Uterus (tissue), 4 donors: ENCODE data around the gene MYH16. TPM values are rescaled to one million over a fixed set of nuclear protein-coding genes. Genes with fewer than 3 reads are reported as not detected.

Experiments
- DNase-seq, 2 donors: peaks; one replicate each; pipeline ENCODE4 v3.0.0-alpha.2; 2019 to 2020
- H3K27ac ChIP-seq, 2 donors: fragments of 200-600 bp; sonication (generic); 1 replicate in 1 of 2; 2 replicates in 1 of 2; pipeline ENCODE4 v1.5.1; 2016 to 2018
- H3K27me3 ChIP-seq, 2 donors: fragments of 200-600 bp; sonication (generic); one replicate each; pipeline ENCODE4 v1.5.1; 2018 to 2019; ENCODE audit warnings: control low read depth in 1 of 2
- H3K36me3 ChIP-seq, 2 donors: fragments of 200-600 bp; sonication (generic); one replicate each; pipeline ENCODE4 v1.5.1; 2019; ENCODE audit warnings: control low read depth in 1 of 2
- H3K4me1 ChIP-seq, 2 donors: fragments of 200-600 bp; sonication (generic); one replicate each; pipeline ENCODE4 v1.5.1; 2018 to 2019; ENCODE audit warnings: control low read depth in 1 of 2
- H3K4me3 ChIP-seq, 2 donors: fragments of 200-600 bp; sonication (generic); 1 replicate in 1 of 2; 2 replicates in 1 of 2; pipeline ENCODE4 v1.5.1; 2018 to 2019; ENCODE audit warnings: mild to moderate bottlenecking in 1 of 2
- H3K9me3 ChIP-seq, 2 donors: fragments of 200-600 bp; sonication (generic); one replicate each; pipeline ENCODE4 v1.5.1; 2019; ENCODE audit warnings: control low read depth in 1 of 2
- CTCF ChIP-seq, 4 experiments: fragments of 200-600 bp in 2 of 4; fragments of 450-650 bp in 2 of 4; sonication (generic) in 2 of 4; IDR thresholded peaks; one replicate each; pipeline ENCODE4 v1.5.1; 2016 to 2019; ENCODE audit warnings: antibody characterized with exemption in 4 of 4, mild to moderate bottlenecking in 2 of 4, moderate library complexity in 1 of 4
- POLR2A ChIP-seq, 2 donors: fragments of 450-650 bp; IDR thresholded peaks; one replicate each; pipeline ENCODE4 v1.6.1; 2016; ENCODE audit warnings: antibody characterized with exemption in 2 of 2, mild to moderate bottlenecking in 1 of 2, moderate library complexity in 1 of 2
- intact Hi-C: fragments of 100-400 bp; cut with DNase I; formaldehyde crosslinking; loops from one replicate; pipeline ENCODE4 v1.15.1; 2023; ENCODE audit warnings: low total_unique reads
- total RNA-seq, 4 donors: library from RNA; depleted of rRNA in 3 of 4; stranded (reverse); fragments of >200 nt in 3 of 4; gene quantifications; one replicate each; pipeline versions ENCODE4 v1.1.0 to v1.2.4, GENCODE V29; 2014 to 2023
- donor health status: DM: yes; HTN: yes; CAD: no.

Gene MYH16
- total RNA-seq, 4 donors from 2014 or later, result not detected

- TF ChIP-seq POLR2A (IDR thresholded peaks at IDR 0.05), result no peak
- TF ChIP-seq CTCF (IDR thresholded peaks at IDR 0.05), result no peak
- no peaks in the 10 kb centered on the region for H3K9me3 ChIP-seq
- intact Hi-C loops, result no loop called here
- no peaks in the 10 kb centered on the region for H3K36me3 ChIP-seq
- DNase-seq, result no peak
- no peaks in the 10 kb centered on the region for H3K4me1 ChIP-seq
- no peak overlapping the region for H3K27ac ChIP-seq
- H3K4me3 ChIP-seq, result no peak overlapping the region
- H3K27me3 ChIP-seq, result no peaks in the 10 kb centered on the region
Observed at GRCh38 chr7:99243751-99244337, 28.8 kb upstream of the MYH16 start.

GRCh38 chr7:99244939-99245338 is 27.7 kb upstream of the MYH16 start:
- H3K27me3 ChIP-seq, result no peaks in the 10 kb centered on the region
- no peaks in the 10 kb centered on the region for H3K9me3 ChIP-seq
- no peak overlapping the region for H3K4me3 ChIP-seq
- intact Hi-C loops, result no loop called here
- TF ChIP-seq POLR2A (IDR thresholded peaks at IDR 0.05) (no peak), CTCF (IDR thresholded peaks at IDR 0.05) (no peak)
- DNase-seq, result no peak
- H3K4me1 ChIP-seq, result no peaks in the 10 kb centered on the region
- no peaks in the 10 kb centered on the region for H3K36me3 ChIP-seq
- H3K27ac ChIP-seq, result no peak overlapping the region

- Histone ChIP-seq H3K4me3 (no peak overlapping the region), H3K4me1 (no peaks in the 10 kb centered on the region), H3K36me3 (no peaks in the 10 kb centered on the region), H3K27me3 (no peaks in the 10 kb centered on the region), H3K9me3 (no peaks in the 10 kb centered on the region), H3K27ac (no peak overlapping the region)
- no peak for DNase-seq
- intact Hi-C loops, result no loop called here
- no peak for TF ChIP-seq POLR2A (IDR thresholded peaks at IDR 0.05)
- TF ChIP-seq CTCF (IDR thresholded peaks at IDR 0.05), result no peak
Observed at GRCh38 chr7:99248391-99249095, 24.1 kb upstream of the MYH16 start.

GRCh38 chr7:99249985-99250575 is 22.6 kb upstream of the MYH16 start:
- DNase-seq, result no peak
- H3K9me3 ChIP-seq, result no peaks in the 10 kb centered on the region
- no peaks in the 10 kb centered on the region for H3K27me3 ChIP-seq
- no peak overlapping the region for H3K27ac ChIP-seq
- no peak for TF ChIP-seq POLR2A (IDR thresholded peaks at IDR 0.05)
- H3K36me3 ChIP-seq, result no peaks in the 10 kb centered on the region
- intact Hi-C loops, result no loop called here
- H3K4me1 ChIP-seq, result no peaks in the 10 kb centered on the region
- H3K4me3 ChIP-seq, result no peak overlapping the region

- TF ChIP-seq POLR2A (IDR thresholded peaks at IDR 0.05) (no peak), CTCF (IDR thresholded peaks at IDR 0.05) (no peak)
- DNase-seq, result no peak
- intact Hi-C loops, result no loop called here
- Histone ChIP-seq H3K4me1 (no peaks in the 10 kb centered on the region), H3K36me3 (no peaks in the 10 kb centered on the region), H3K4me3 (no peak overlapping the region), H3K9me3 (no peaks in the 10 kb centered on the region), H3K27ac (no peak overlapping the region), H3K27me3 (no peaks in the 10 kb centered on the region)
Observed at GRCh38 chr7:99252166-99252895, 20.3 kb upstream of the MYH16 start.
